ENCODE data around the gene FLOT1. TPM values are rescaled to one million over a fixed set of nuclear protein-coding genes. Genes with fewer than 3 reads are reported as not detected.

Gene FLOT1
- total and polyA plus RNA-seq, 9 of the 15 experiments (the other 6 are each of a cell fraction or from before 2014, with no cell fraction given) = 11.7 to 149 (median 118) TPM

DNA sequence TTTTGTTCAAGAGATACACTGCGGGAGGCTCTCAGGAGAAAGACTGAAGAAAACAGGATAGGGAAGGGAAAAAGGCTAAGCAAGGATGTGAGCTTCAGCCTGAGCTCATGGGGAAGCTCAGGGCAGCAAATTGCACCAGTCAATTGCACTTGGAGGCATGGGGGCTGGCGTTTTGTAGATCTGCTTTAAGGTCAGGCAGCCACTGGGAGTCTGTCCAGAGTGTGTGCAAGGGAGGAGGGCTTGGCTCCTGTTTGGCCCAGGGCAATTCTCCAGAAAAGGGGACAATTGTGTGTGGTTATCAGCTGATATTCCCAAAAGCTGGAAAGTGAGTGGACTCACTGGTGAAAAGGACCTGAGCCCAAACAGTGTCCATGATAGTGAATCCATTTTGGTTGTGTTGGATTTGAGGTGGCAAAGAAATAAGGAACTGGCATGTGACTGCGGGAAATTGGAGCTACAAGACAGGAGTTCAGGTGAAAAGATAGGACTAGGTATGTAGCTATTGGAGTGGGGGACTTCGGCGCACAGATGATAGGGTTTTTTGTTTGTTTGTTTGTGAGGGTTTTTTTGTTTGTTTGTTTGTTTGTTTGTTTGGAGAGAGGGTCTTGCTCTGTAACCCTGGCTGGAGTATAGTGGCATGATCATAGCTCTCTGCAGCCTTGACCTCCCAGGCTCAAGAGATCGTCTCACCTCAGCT lies 24.1 kb upstream of the FLOT1 start:
- 0 out of 3 replicates have a peak, but pooled peaks have one; percentile 5 for ATAC-seq
- H3K27me3 ChIP-seq (ENCODE audit: control insufficient read depth in 2 of 2, insufficient read depth in 2 of 2, low read length in 2 of 2) = no peaks in the 10 kb centered on the region; a peak in 1 of 5 replicates
- no TSS peak for BruUV-seq (replicated peaks)
- H3K4me1 ChIP-seq (replicated peaks in 1 of 2; ENCODE audit: control insufficient read depth in 2 of 2, insufficient read depth in 2 of 2, low read length in 2 of 2) = peaks cover 43 to 59% of the 10 kb centered on the region in 2 experiments
- H3K9me1 ChIP-seq (ENCODE audit: control insufficient read depth, insufficient read depth, low read length) = no peaks in the 10 kb centered on the region
- no peak overlapping the region for H3K27ac ChIP-seq (ENCODE audit: extremely low read depth, low read depth, low read length)
- no peak overlapping the region for H3K4me2 ChIP-seq (ENCODE audit: insufficient read depth, low read length)
- WGBS (ENCODE audit: insufficient coverage, low coverage, missing lambda C conversion rate) = 62% methylated on average over 6 of the region's 6 CpGs
- in situ Hi-C loops (cut with MboI) = no loop called here
- H3K79me2 ChIP-seq (ENCODE audit: control insufficient read depth, insufficient read depth, low read length) = no peaks in the 10 kb centered on the region
- no peaks in the 10 kb centered on the region for H3K36me3 ChIP-seq (ENCODE audit: control insufficient read depth, insufficient read depth, low read length)
- H4K20me1 ChIP-seq (replicated peaks; ENCODE audit: control insufficient read depth, insufficient read depth, low read length) = no peaks in the 10 kb centered on the region
- no peaks in the 10 kb centered on the region for H3K9me3 ChIP-seq (replicated peaks; ENCODE audit: control insufficient read depth, insufficient read depth, low read depth, low read length)
- peak overlapping the region in 1 of 2 experiments; percentile 61; a peak in 1 of 4 replicates for H3K9ac ChIP-seq (ENCODE audit: insufficient read depth in 1 of 2, low read depth in 2 of 2, low read length in 2 of 2)
- POLR2A ChIA-PET = interaction anchor here (0.5 to 1.9 kb wide), 10 partner anchors 8 to 54 kb away, joined by 3 to 7 read pairs (median 4); no protein-coding TSS in a partner anchor
- H3K4me3 ChIP-seq = no peak overlapping the region
- intact Hi-C loops (cut with micrococcal nuclease) = loop anchor here (5.0 kb wide), 1 partner anchor 46 kb away; no protein-coding TSS in a partner anchor
- CTCF ChIA-PET (ENCODE audit: low intra/inter-chr PET ratio) = no interaction called here
- TF ChIP-seq ZNF197 (CRISPR knock-in tag; IDR thresholded peaks at IDR 0.05; ENCODE audit: low read depth) (0 out of 2 replicates have a peak, but pooled peaks have one; percentile 14), DDX20 (tag; IDR thresholded peaks at IDR 0.05; ENCODE audit: low read depth) (0 out of 2 replicates have a peak, but pooled peaks have one; percentile 26), FOXP4 (CRISPR knock-in tag; IDR thresholded peaks at IDR 0.05; ENCODE audit: borderline replicate concordance) (no peak), STAG1 (CRISPR knock-in tag; IDR thresholded peaks at IDR 0.05; ENCODE audit: borderline replicate concordance) (no peak), EHMT2 (IDR thresholded peaks at IDR 0.05) (peak; percentile 11; the same call in 1 of the 2 replicates)
- TF ChIP-seq, protein P1, sequence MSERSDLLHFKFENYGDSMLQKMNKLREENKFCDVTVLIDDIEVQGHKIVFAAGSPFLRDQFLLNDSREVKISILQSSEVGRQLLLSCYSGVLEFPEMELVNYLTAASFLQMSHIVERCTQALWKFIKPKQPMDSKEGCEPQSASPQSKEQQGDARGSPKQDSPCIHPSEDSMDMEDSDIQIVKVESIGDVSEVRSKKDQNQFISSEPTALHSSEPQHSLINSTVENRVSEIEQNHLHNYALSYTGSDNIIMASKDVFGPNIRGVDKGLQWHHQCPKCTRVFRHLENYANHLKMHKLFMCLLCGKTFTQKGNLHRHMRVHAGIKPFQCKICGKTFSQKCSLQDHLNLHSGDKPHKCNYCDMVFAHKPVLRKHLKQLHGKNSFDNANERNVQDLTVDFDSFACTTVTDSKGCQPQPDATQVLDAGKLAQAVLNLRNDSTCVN (CRISPR knock-in tag; IDR thresholded peaks at IDR 0.05) = peak; percentile 61; the same call in 1 of the 2 replicates
- TF ChIP-seq, protein P2, sequence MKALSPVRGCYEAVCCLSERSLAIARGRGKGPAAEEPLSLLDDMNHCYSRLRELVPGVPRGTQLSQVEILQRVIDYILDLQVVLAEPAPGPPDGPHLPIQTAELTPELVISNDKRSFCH (CRISPR knock-in tag; IDR thresholded peaks at IDR 0.05) = no peak
- TF ChIP-seq, protein P2 (tag; IDR thresholded peaks at IDR 0.05) = 0 out of 2 replicates have a peak, but pooled peaks have one; percentile 13
- TF ChIP-seq, protein P3, sequence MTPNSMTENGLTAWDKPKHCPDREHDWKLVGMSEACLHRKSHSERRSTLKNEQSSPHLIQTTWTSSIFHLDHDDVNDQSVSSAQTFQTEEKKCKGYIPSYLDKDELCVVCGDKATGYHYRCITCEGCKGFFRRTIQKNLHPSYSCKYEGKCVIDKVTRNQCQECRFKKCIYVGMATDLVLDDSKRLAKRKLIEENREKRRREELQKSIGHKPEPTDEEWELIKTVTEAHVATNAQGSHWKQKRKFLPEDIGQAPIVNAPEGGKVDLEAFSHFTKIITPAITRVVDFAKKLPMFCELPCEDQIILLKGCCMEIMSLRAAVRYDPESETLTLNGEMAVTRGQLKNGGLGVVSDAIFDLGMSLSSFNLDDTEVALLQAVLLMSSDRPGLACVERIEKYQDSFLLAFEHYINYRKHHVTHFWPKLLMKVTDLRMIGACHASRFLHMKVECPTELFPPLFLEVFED (CRISPR knock-in tag; conservative IDR thresholded peaks at IDR 0.05) = peak; percentile 68; the same call in 1 of the 2 replicates
- H2AFZ ChIP-seq (ENCODE audit: low read depth, low read length) = peak overlapping the region; percentile 10; the same call in 1 of the 2 replicates
- DNase-seq (ENCODE audit: extremely low read depth in 1 of 4, low spot score in 3 of 4) = no peak
- FAIRE-seq = no peak
